Measurements from ENCODE around the gene BRD1. TPM values are rescaled to one million over a fixed set of nuclear protein-coding genes. Genes with fewer than 3 reads are reported as not detected.
"Not testable (repeated sequence)": the region's sequence is repeated elsewhere in the genome, so short reads cannot be mapped to it uniquely, and the experiment has no call there.

The BRD1 gene
- total RNA-seq, 3 donors from 2014 or later, result 33.4 to 51.3 (median 48.4) TPM

- DNase-seq (peak; percentile 50 to 77 (median 62)), ATAC-seq (peak; percentile 61)
- no peak for TF ChIP-seq CTCF (IDR thresholded peaks at IDR 0.05)
- H3K4me3 ChIP-seq, result peak overlapping the region; percentile 61
- H3K4me1 ChIP-seq (ENCODE audit: low read depth), result peaks cover 25% of the 10 kb centered on the region
- H3K36me3 ChIP-seq (ENCODE audit: low read depth), result peaks cover 7% of the 10 kb centered on the region
- no peaks in the 10 kb centered on the region for H3K9me3 ChIP-seq
- intact Hi-C loops (cut with DNase I, micrococcal nuclease), result no loop called here
Measured at GRCh38 chr22:49825944-49826602, 1.6 kb downstream of the BRD1 start.

- H3K4me1 ChIP-seq (ENCODE audit: low read depth), result peaks cover 28% of the 10 kb centered on the region
- DNase-seq (no peak), ATAC-seq (no peak)
- no peaks in the 10 kb centered on the region for H3K9me3 ChIP-seq
- peaks cover 7% of the 10 kb centered on the region for H3K36me3 ChIP-seq (ENCODE audit: low read depth)
- H3K4me3 ChIP-seq, result no peak overlapping the region
- no peak for TF ChIP-seq CTCF (IDR thresholded peaks at IDR 0.05)
- intact Hi-C loops (cut with DNase I, micrococcal nuclease), result no loop called here
Measured at GRCh38 chr22:49825436-49825835, 2.2 kb downstream of the BRD1 start.

GRCh38 chr22:49824936-49825335 is 2.7 kb downstream of the BRD1 start:
- intact Hi-C loops (cut with DNase I, micrococcal nuclease), result no loop called here
- H3K9me3 ChIP-seq, result no peaks in the 10 kb centered on the region
- H3K4me1 ChIP-seq (ENCODE audit: low read depth), result peaks cover 28% of the 10 kb centered on the region
- no peak for TF ChIP-seq CTCF (IDR thresholded peaks at IDR 0.05)
- H3K36me3 ChIP-seq (ENCODE audit: low read depth), result peaks cover 7% of the 10 kb centered on the region
- no peak for ATAC-seq
- H3K4me3 ChIP-seq, result no peak overlapping the region
- DNase-seq, result no peak

GRCh38 chr22:49824185-49824925 is 3.3 kb downstream of the BRD1 start:
- TF ChIP-seq CTCF (IDR thresholded peaks at IDR 0.05), result no peak
- no peak for DNase-seq
- no peaks in the 10 kb centered on the region for H3K9me3 ChIP-seq
- intact Hi-C loops (cut with DNase I, micrococcal nuclease), result no loop called here
- peaks cover 28% of the 10 kb centered on the region for H3K4me1 ChIP-seq (ENCODE audit: low read depth)
- ATAC-seq, result no peak
- H3K4me3 ChIP-seq, result no peak overlapping the region
- peaks cover 7% of the 10 kb centered on the region for H3K36me3 ChIP-seq (ENCODE audit: low read depth)

- TF ChIP-seq CTCF (IDR thresholded peaks at IDR 0.05), result no peak
- H3K4me3 ChIP-seq, result no peak overlapping the region
- DNase-seq (no peak), ATAC-seq (no peak)
- H3K9me3 ChIP-seq, result no peaks in the 10 kb centered on the region
- intact Hi-C loops (cut with DNase I, micrococcal nuclease), result no loop called here
- peaks cover 7% of the 10 kb centered on the region for H3K36me3 ChIP-seq (ENCODE audit: low read depth)
- H3K4me1 ChIP-seq (ENCODE audit: low read depth), result peaks cover 28% of the 10 kb centered on the region
Measured at GRCh38 chr22:49823289-49824045, 4.2 kb downstream of the BRD1 start.

GRCh38 chr22:49821741-49822140 is 5.9 kb downstream of the BRD1 start:
- ATAC-seq; H3K4me3 ChIP-seq; H3K9me3 ChIP-seq; H3K36me3 ChIP-seq (ENCODE audit: low read depth); DNase-seq; intact Hi-C loops (cut with DNase I, micrococcal nuclease): not testable (repeated sequence)
- H3K4me1 ChIP-seq (ENCODE audit: low read depth), result peaks cover 28% of the 10 kb centered on the region

Measured in mucosa of descending colon (tissue), 3 donors.